Lower leg skin (tissue), 3 donors: ENCODE data around the gene SLC7A10.

Experiments used
- CTCF ChIP-seq, 3 donors: fragments of 450-650 bp; IDR thresholded peaks; one replicate each; pipeline ENCODE4 v1.5.1; 2016; ENCODE audit warnings: antibody characterized with exemption in 3 of 3, mild to moderate bottlenecking in 3 of 3, moderate library complexity in 2 of 3
- POLR2A ChIP-seq, 2 donors: fragments of 450-650 bp; IDR thresholded peaks; one replicate each; pipeline ENCODE4 v1.6.1; 2016 to 2017; ENCODE audit warnings: antibody characterized with exemption in 2 of 2, mild to moderate bottlenecking in 1 of 2, moderate library complexity in 1 of 2

GRCh38 chr19:33176670-33177416 lies 48.8 kb downstream of the SLC7A10 start:
- TF ChIP-seq CTCF (IDR thresholded peaks at IDR 0.05), result no peak
- no peak for TF ChIP-seq POLR2A (IDR thresholded peaks at IDR 0.05)
